H9 (cell line): ENCODE results near the gene ARL16. TPM values are rescaled to one million over a fixed set of nuclear protein-coding genes. Genes with fewer than 3 reads are reported as not detected.

Source experiments
- DNase-seq: peaks from one replicate; pipeline ENCODE4 v3.0.0-alpha.2; 2017
- H2AFZ ChIP-seq: one replicate; pipeline ENCODE4 v1.6.1; 2013; ENCODE audit warnings: mild to moderate bottlenecking, low read length, control low read depth, moderate library complexity
- H2AK5ac ChIP-seq: 2 replicates; pipeline ENCODE4 v1.6.1; 2013; ENCODE audit warnings: low read length, control low read depth, mixed read lengths; ENCODE audit not compliant: insufficient read length
- H2BK120ac ChIP-seq: one replicate; pipeline ENCODE4 v1.6.1; 2013; ENCODE audit warnings: low read depth, mild to moderate bottlenecking, low read length, control low read depth, inconsistent platforms; ENCODE audit not compliant: poor library complexity, severe bottlenecking
- H2BK12ac ChIP-seq: 2 replicates; pipeline ENCODE4 v1.6.1; 2013; ENCODE audit warnings: low read length, control low read depth, mixed read lengths, low read depth; ENCODE audit not compliant: insufficient read length
- H2BK15ac ChIP-seq: 2 replicates; pipeline ENCODE4 v1.6.1; 2013; ENCODE audit warnings: low read depth, low read length, control low read depth
- H2BK20ac ChIP-seq: one replicate; pipeline ENCODE4 v1.6.1; 2013; ENCODE audit warnings: low read depth, mild to moderate bottlenecking, low read length, control low read depth, inconsistent platforms; ENCODE audit not compliant: poor library complexity, severe bottlenecking
- H2BK5ac ChIP-seq: 2 replicates; pipeline ENCODE4 v1.6.1; 2013; ENCODE audit warnings: low read length, control low read depth, mixed read lengths; ENCODE audit not compliant: insufficient read length
- H3K14ac ChIP-seq: 2 replicates; pipeline ENCODE4 v1.6.1; 2013; ENCODE audit warnings: low read length, control low read depth; ENCODE audit not compliant: insufficient read depth
- H3K18ac ChIP-seq: 2 replicates; pipeline ENCODE4 v1.6.1; 2013; ENCODE audit warnings: low read depth, mild to moderate bottlenecking, mixed read lengths, low read length, control low read depth; ENCODE audit not compliant: insufficient read length
- H3K23ac ChIP-seq: 2 replicates; pipeline ENCODE4 v1.6.1; 2013; ENCODE audit warnings: low read length, control low read depth, mixed read lengths, low read depth; ENCODE audit not compliant: insufficient read length
- H3K23me2 ChIP-seq: 2 replicates; pipeline ENCODE4 v1.6.1; 2013; ENCODE audit warnings: low read depth, mild to moderate bottlenecking, mixed read lengths, low read length, control low read depth; ENCODE audit not compliant: insufficient read length, poor library complexity, severe bottlenecking
- H3K27ac ChIP-seq: 2 replicates; pipeline ENCODE4 v1.5.1; 2013; ENCODE audit warnings: low read length, control low read depth, mixed read lengths, low read depth; ENCODE audit not compliant: insufficient read length
- H3K27me3 ChIP-seq: 2 replicates; pipeline ENCODE4 v1.6.1; 2013; ENCODE audit warnings: low read length, control low read depth, inconsistent platforms; ENCODE audit not compliant: insufficient read depth
- H3K4ac ChIP-seq: 2 replicates; pipeline ENCODE4 v1.6.1; 2013; ENCODE audit warnings: low read depth, mild to moderate bottlenecking, control low read depth, inconsistent platforms, low read length, moderate library complexity
- H3K4me1 ChIP-seq: 2 replicates; pipeline ENCODE4 v1.6.1; 2013; ENCODE audit warnings: low read length, control low read depth, inconsistent platforms; ENCODE audit not compliant: insufficient read depth
- H3K4me2 ChIP-seq: 2 replicates; pipeline ENCODE4 v1.6.1; 2013; ENCODE audit warnings: low read length, control low read depth, mixed read lengths; ENCODE audit not compliant: insufficient read length, insufficient read depth
- H3K56ac ChIP-seq: 2 replicates; pipeline ENCODE4 v1.6.1; 2013; ENCODE audit warnings: low read depth, mild to moderate bottlenecking, mixed read lengths, low read length, control low read depth; ENCODE audit not compliant: insufficient read length
- H3K79me1 ChIP-seq: 2 replicates; pipeline ENCODE4 v1.6.1; 2013; ENCODE audit warnings: low read depth, mild to moderate bottlenecking, moderate library complexity, low read length, control low read depth, inconsistent platforms; ENCODE audit not compliant: insufficient read depth, poor library complexity, severe bottlenecking
- H3K79me2 ChIP-seq: 2 replicates; pipeline ENCODE4 v1.6.1; 2013; ENCODE audit warnings: low read length, control low read depth, inconsistent platforms; ENCODE audit not compliant: insufficient read depth
- H3K9ac ChIP-seq: 2 replicates; pipeline ENCODE4 v1.6.1; 2013; ENCODE audit warnings: low read length, control low read depth, mixed read lengths; ENCODE audit not compliant: insufficient read length; ENCODE audit errors: extremely low read depth
- H3K9me3 ChIP-seq: one replicate; pipeline ENCODE4 v1.6.1; 2013; ENCODE audit warnings: low read depth, low read length, inconsistent platforms; ENCODE audit not compliant: control insufficient read depth
- H3T11ph ChIP-seq: one replicate; pipeline ENCODE4 v1.6.1; 2013; ENCODE audit warnings: mild to moderate bottlenecking, low read length, control low read depth, inconsistent platforms
- H4K20me1 ChIP-seq: one replicate; pipeline ENCODE4 v1.6.1; 2013; ENCODE audit not compliant: control insufficient read depth, insufficient read length, insufficient read depth
- H4K5ac ChIP-seq: 2 replicates; pipeline ENCODE4 v1.6.1; 2013; ENCODE audit warnings: low read depth, mild to moderate bottlenecking, mixed read lengths, low read length, control low read depth; ENCODE audit not compliant: insufficient read length
- H4K8ac ChIP-seq: replicated peaks from 2 replicates; pipeline ENCODE4 v1.6.1; 2013; ENCODE audit warnings: low read length, control low read depth, mixed read lengths, low read depth; ENCODE audit not compliant: insufficient read length
- H4K91ac ChIP-seq: 2 replicates; pipeline ENCODE4 v1.6.1; 2013; ENCODE audit warnings: low read depth, mild to moderate bottlenecking, moderate library complexity, mixed read lengths, low read length, control low read depth; ENCODE audit not compliant: insufficient read length
- H3K27ac Mint-ChIP-seq, 3 experiments: 2 replicates in 2 of 3; 3 replicates in 1 of 3; pipeline ENCODE4 v1.8.0; 2020 to 2021; ENCODE audit warnings: mixed read lengths in 3 of 3, mild to moderate bottlenecking in 1 of 3, moderate library complexity in 1 of 3
- H3K27me3 Mint-ChIP-seq: 2 replicates; pipeline ENCODE4 v1.8.0; 2021; ENCODE audit warnings: low read depth, mild to moderate bottlenecking, moderate library complexity, mixed read lengths
- H3K36me3 Mint-ChIP-seq, 3 experiments: 2 replicates in 2 of 3; 3 replicates in 1 of 3; pipeline ENCODE4 v1.8.0; 2020 to 2021; ENCODE audit warnings: low read depth in 3 of 3, mixed read lengths in 3 of 3; ENCODE audit not compliant: insufficient read depth in 1 of 3
- H3K4me1 Mint-ChIP-seq, 2 experiments: 2 replicates each; pipeline ENCODE4 v1.8.0; 2020; ENCODE audit warnings: mixed read lengths in 2 of 2
- H3K4me3 Mint-ChIP-seq, 2 experiments: 2 replicates in 1 of 2; 3 replicates in 1 of 2; pipeline ENCODE4 v1.8.0; 2020 to 2021; ENCODE audit warnings: mild to moderate bottlenecking in 2 of 2, mixed read lengths in 2 of 2, moderate library complexity in 1 of 2
- H3K9me3 Mint-ChIP-seq, 2 experiments: 2 replicates in 1 of 2; 3 replicates in 1 of 2; pipeline ENCODE4 v1.8.0; 2020; ENCODE audit warnings: mild to moderate bottlenecking in 2 of 2, mixed read lengths in 2 of 2, moderate library complexity in 1 of 2
- WGBS: extraction: QIAGEN DNeasy Blood & Tissue Kit; methylation state at CpG from one replicate; pipeline ENCODE4 v1.1.7; 2013; ENCODE audit warnings: missing lambda C conversion rate, low lambda C conversion rate, mixed read lengths; ENCODE audit not compliant: insufficient read length; ENCODE audit errors: extremely low coverage; 5-methylcytosine and 5-hydroxymethylcytosine counted together
- total RNA-seq: library from RNA; stranded (reverse); gene quantifications from 2 replicates; pipeline ENCODE4 v1.2.1, GENCODE V29; 2021
- TF ChIP-seq, protein P1 (sequence below): fragments of 200-600 bp; sonication (generic); conservative IDR thresholded peaks from 3 replicates; pipeline ENCODE4 v1.8.0; 2021; ENCODE audit warnings: antibody characterized with exemption, mild to moderate bottlenecking

ARL16 gene
- total RNA-seq, 1 experiment from 2014 or later = 58.6 TPM

DNA sequence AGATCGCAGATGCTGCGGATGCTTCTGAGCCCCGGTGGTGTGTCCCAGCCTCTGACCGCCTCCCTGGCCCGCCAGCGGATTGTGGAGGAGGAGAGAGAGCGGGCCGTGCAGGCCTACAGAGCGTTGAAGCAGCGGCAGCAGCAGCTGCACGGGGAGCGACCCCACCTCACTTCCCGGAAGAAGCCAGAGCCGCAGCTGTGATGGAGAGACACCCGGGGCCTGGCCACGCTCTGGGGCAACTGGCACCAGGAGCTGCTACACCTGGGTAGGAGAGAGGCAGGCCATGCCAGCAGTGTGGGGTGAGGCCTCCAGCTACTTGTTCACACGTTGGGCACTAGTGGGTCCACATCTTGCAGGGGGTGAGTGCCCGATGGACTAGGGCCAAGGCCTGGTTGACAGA, 11.1 kb downstream of the ARL16 start:
- H4K5ac ChIP-seq = no peak overlapping the region
- no peak overlapping the region for H2AFZ ChIP-seq
- no peak overlapping the region for H3K27ac ChIP-seq
- no peak overlapping the region for H2BK15ac ChIP-seq
- H3T11ph ChIP-seq = no peak overlapping the region
- H4K8ac ChIP-seq = no peak overlapping the region
- no peak overlapping the region for H2BK12ac ChIP-seq
- no peaks in the 10 kb centered on the region for H3K9me3 ChIP-seq
- no peaks in the 10 kb centered on the region for H3K23me2 ChIP-seq
- H3K4me1 Mint-ChIP-seq = peaks cover 8 to 11% of the 10 kb centered on the region in 2 experiments
- H3K9ac ChIP-seq = no peak overlapping the region
- H2BK120ac ChIP-seq = no peak overlapping the region
- H3K27me3 Mint-ChIP-seq = no peaks in the 10 kb centered on the region; the same call in 1 of the 2 replicates
- peaks cover 4% of the 10 kb centered on the region; the same call in 1 of the 2 replicates for H3K79me2 ChIP-seq
- no peak overlapping the region for H3K14ac ChIP-seq
- H3K56ac ChIP-seq = no peak overlapping the region
- H3K18ac ChIP-seq = no peak overlapping the region
- no peaks in the 10 kb centered on the region for H3K27me3 ChIP-seq
- WGBS = no CpG with 5 or more reads among the region's 18 CpGs
- H3K4me1 ChIP-seq = no peaks in the 10 kb centered on the region
- H3K27ac Mint-ChIP-seq = no peak overlapping the region
- no peaks in the 10 kb centered on the region for H3K9me3 Mint-ChIP-seq
- H3K4me2 ChIP-seq = no peak overlapping the region
- peaks cover 10% of the 10 kb centered on the region for H3K79me1 ChIP-seq
- H2AK5ac ChIP-seq = no peak overlapping the region
- DNase-seq = no peak
- no peak overlapping the region for H3K23ac ChIP-seq
- H4K91ac ChIP-seq = no peak overlapping the region
- no peaks in the 10 kb centered on the region for H4K20me1 ChIP-seq
- no peak overlapping the region for H3K4me3 Mint-ChIP-seq
- H3K36me3 Mint-ChIP-seq = peaks cover 41 to 71% (median 68%) of the 10 kb centered on the region in 3 experiments; a peak in 6 of 7 replicates
- H3K4ac ChIP-seq = no peak overlapping the region
- H2BK5ac ChIP-seq = no peak overlapping the region
- no peak overlapping the region for H2BK20ac ChIP-seq
- TF ChIP-seq, protein P1, sequence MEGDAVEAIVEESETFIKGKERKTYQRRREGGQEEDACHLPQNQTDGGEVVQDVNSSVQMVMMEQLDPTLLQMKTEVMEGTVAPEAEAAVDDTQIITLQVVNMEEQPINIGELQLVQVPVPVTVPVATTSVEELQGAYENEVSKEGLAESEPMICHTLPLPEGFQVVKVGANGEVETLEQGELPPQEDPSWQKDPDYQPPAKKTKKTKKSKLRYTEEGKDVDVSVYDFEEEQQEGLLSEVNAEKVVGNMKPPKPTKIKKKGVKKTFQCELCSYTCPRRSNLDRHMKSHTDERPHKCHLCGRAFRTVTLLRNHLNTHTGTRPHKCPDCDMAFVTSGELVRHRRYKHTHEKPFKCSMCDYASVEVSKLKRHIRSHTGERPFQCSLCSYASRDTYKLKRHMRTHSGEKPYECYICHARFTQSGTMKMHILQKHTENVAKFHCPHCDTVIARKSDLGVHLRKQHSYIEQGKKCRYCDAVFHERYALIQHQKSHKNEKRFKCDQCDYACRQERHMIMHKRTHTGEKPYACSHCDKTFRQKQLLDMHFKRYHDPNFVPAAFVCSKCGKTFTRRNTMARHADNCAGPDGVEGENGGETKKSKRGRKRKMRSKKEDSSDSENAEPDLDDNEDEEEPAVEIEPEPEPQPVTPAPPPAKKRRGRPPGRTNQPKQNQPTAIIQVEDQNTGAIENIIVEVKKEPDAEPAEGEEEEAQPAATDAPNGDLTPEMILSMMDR = no peak
